GM18951 (cell line): Measurements from ENCODE around the gene FKBP5.
"Not testable (repeated sequence)": the region's sequence is repeated elsewhere in the genome, so short reads cannot be mapped to it uniquely, and the experiment has no call there.

Experiments
- POLR2A ChIP-seq: IDR thresholded peaks from 4 replicates; pipeline ENCODE4 v1.6.1; 2011; ENCODE audit warnings: mild to moderate bottlenecking; ENCODE audit not compliant: insufficient read length, insufficient read depth; ENCODE audit errors: extremely low read depth
- in situ Hi-C: fragments of 300-500 bp; cut with MboI; formaldehyde crosslinking; loops from one replicate; pipeline ENCODE4 v1.12.0; 2022; ENCODE audit warnings: low sequenced_read_pairs, mixed read lengths, inconsistent platforms; ENCODE audit not compliant: unreplicated experiment

FKBP5 gene

GRCh38 chr6:35691027-35691824 lies 2.5 kb upstream of the FKBP5 start:
- TF ChIP-seq POLR2A: no peak
- in situ Hi-C loops: no loop called here

- no peak for TF ChIP-seq POLR2A
- in situ Hi-C loops: no loop called here
Observed at GRCh38 chr6:35690484-35690883, 1.8 kb upstream of the FKBP5 start.

GRCh38 chr6:35690006-35690405 lies 1.3 kb upstream of the FKBP5 start:
- in situ Hi-C loops: not testable (repeated sequence)

- in situ Hi-C loops: no loop called here
Observed at GRCh38 chr6:35687658-35688604, 784 bp downstream of the FKBP5 start.

GRCh38 chr6:35686873-35687555 lies 1.7 kb downstream of the FKBP5 start:
- no peak for TF ChIP-seq POLR2A
- in situ Hi-C loops: no loop called here

More at GRCh38 chr6:35687658-35688604, 784 bp downstream of the FKBP5 start:
- TF ChIP-seq POLR2A: peak; percentile 17

- TF ChIP-seq POLR2A: no peak
- in situ Hi-C loops: no loop called here
Observed at GRCh38 chr6:35686436-35686835, 2.3 kb downstream of the FKBP5 start.

- in situ Hi-C loops: no loop called here
- no peak for TF ChIP-seq POLR2A
Observed at GRCh38 chr6:35683267-35683666, 5.4 kb downstream of the FKBP5 start.

- in situ Hi-C loops: no loop called here
- no peak for TF ChIP-seq POLR2A
Observed at GRCh38 chr6:35681298-35681697, 7.4 kb downstream of the FKBP5 start.

GRCh38 chr6:35679399-35679798 lies 9.3 kb downstream of the FKBP5 start:
- TF ChIP-seq POLR2A: no peak
- in situ Hi-C loops: no loop called here

GRCh38 chr6:35678814-35679213 lies 9.9 kb downstream of the FKBP5 start:
- in situ Hi-C loops: no loop called here
- TF ChIP-seq POLR2A: no peak

GRCh38 chr6:35678021-35678654 lies 10.6 kb downstream of the FKBP5 start:
- TF ChIP-seq POLR2A: no peak
- in situ Hi-C loops: no loop called here

GRCh38 chr6:35677456-35677855 lies 11.3 kb downstream of the FKBP5 start:
- no peak for TF ChIP-seq POLR2A
- in situ Hi-C loops: no loop called here
